ENCODE results near the gene TCP11L2. TPM values are rescaled to one million over a fixed set of nuclear protein-coding genes. Genes with fewer than 3 reads are reported as not detected.

TCP11L2 gene
- total and polyA plus RNA-seq, 2 of the 13 experiments (the other 11 are each of a cell fraction or from before 2014, with no cell fraction given), result 4.6 to 24.1 TPM

DNA sequence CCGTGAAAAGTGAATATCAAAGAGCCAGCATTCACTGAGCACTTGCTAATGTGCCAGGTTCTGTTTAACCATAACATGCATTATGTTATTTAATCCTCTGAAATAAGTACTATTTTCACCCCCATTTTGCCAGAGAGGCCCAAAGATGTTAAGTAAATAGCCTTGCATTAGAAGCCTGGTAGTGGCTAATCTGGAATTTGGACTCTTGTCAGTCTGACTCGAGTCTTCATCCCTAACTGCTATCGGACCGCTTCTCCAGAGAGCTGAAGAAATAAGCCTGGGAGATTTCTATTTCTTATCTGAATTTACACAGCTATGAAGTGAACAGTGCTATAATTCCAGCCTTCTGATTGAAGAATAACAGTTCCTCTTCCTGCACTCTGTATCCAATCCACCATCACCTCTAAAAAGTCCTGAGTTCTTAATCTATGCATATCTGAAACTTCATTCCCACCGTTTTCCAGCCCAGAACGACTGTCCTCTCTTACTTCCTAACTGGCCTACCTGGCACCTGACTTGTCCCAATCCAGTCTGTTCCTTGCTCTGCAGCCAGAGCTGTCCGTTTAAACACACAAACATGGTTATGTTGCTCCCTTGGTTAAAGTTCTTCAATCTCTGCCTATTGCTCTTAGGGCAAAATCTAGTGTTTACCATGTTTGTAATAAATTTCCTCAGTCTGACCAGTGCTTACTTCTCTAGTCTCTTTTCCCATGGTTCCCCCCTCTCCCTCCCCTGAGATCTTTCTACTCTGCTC lies 57.3 kb downstream of the TCP11L2 start (continued):
- TF ChIP-seq HNRNPLL (IDR thresholded peaks at IDR 0.05; ENCODE audit: low read depth, low read length, poor library complexity, severe bottlenecking), result no peak

DNA sequence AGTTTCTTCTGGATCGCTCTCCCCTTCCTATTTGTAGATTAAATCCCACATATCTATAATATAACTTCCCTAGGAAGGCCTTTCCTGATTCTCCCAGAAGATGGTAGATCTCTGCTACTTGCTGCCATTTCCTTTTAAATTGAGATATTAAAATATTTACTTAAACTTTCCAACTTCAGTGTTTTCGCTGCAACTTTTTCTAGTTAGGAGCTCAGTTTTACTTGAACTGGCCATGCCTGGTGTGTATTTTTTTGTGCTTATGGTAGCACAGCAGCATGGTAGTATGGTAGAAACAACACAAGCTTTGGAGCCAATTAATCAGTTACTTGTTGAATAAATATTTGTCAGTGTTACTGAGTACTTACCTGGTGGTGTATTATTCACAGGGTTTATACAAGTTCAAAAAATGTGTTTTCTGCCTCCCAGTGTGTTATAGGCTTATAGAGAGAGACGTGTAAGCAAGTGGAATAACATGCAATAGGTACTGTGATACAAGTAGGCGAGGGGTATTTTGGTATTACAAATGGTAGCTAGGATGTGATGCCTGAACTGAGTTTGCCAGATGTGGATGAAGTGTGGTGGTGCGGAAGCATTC lies 58.0 kb downstream of the TCP11L2 start:
- CTCF ChIA-PET (ENCODE audit: low intra/inter-chr PET ratio, low total read pairs), result no interaction called here
- no peak for FAIRE-seq
- in situ Hi-C loops (cut with HindIII; ENCODE audit: extremely low pct_ligation_motif_present, low pct_unique_long_range_greater_than_20kb), result no loop called here

More for the DNA sequence above, 58.0 kb downstream of the TCP11L2 start:
- TF ChIP-seq, protein P1, sequence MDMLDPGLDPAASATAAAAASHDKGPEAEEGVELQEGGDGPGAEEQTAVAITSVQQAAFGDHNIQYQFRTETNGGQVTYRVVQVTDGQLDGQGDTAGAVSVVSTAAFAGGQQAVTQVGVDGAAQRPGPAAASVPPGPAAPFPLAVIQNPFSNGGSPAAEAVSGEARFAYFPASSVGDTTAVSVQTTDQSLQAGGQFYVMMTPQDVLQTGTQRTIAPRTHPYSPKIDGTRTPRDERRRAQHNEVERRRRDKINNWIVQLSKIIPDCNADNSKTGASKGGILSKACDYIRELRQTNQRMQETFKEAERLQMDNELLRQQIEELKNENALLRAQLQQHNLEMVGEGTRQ (IDR thresholded peaks at IDR 0.05; ENCODE audit: low read depth, low read length), result no peak
- TF ChIP-seq, protein P1 (CRISPR knock-in tag; IDR thresholded peaks at IDR 0.05; ENCODE audit: borderline replicate concordance), result no peak
- TF ChIP-seq ZNF878 (CRISPR knock-in tag; IDR thresholded peaks at IDR 0.05) (no peak), ZNF432 (CRISPR knock-in tag; IDR thresholded peaks at IDR 0.05; ENCODE audit: borderline replicate concordance) (no peak), ZFP37 (CRISPR knock-in tag; IDR thresholded peaks at IDR 0.05; ENCODE audit: borderline replicate concordance) (no peak), MBD4 (IDR thresholded peaks at IDR 0.05; ENCODE audit: borderline replicate concordance, low read length) (no peak), MAF1 (CRISPR knock-in tag; IDR thresholded peaks at IDR 0.05; ENCODE audit: borderline replicate concordance) (no peak), SALL2 (CRISPR knock-in tag; IDR thresholded peaks at IDR 0.05) (no peak), NFAT5 (CRISPR knock-in tag; IDR thresholded peaks at IDR 0.05) (no peak)
- DNase-seq (ENCODE audit: low spot score) (no peak), ATAC-seq (no peak)
- Histone ChIP-seq H3K4me3 (replicated peaks in 1 of 3; ENCODE audit: insufficient read depth in 1 of 3, low read depth in 2 of 3, low read length in 3 of 3) (no peak overlapping the region; a peak in 1 of 6 replicates), H2AFZ (ENCODE audit: low read length) (no peak overlapping the region), H3K27ac (ENCODE audit: extremely low read length, insufficient read depth, low read length) (peak overlapping the region; percentile 91), H3K9me3 (ENCODE audit: low read length) (no peaks in the 10 kb centered on the region), H3K27me3 (ENCODE audit: control insufficient read depth in 1 of 2, insufficient read depth in 2 of 2, low read length in 2 of 2) (no peaks in the 10 kb centered on the region; a peak in 1 of 5 replicates), H3K9ac (ENCODE audit: insufficient read depth, low read depth, low read length) (peak overlapping the region; percentile 33; the same call in 1 of the 2 replicates), H3K79me2 (ENCODE audit: insufficient read depth, low read length) (peaks cover 23% of the 10 kb centered on the region), H3K4me2 (ENCODE audit: low read depth, low read length) (peak overlapping the region; percentile 98), H3K4me1 (ENCODE audit: insufficient read depth, low read length) (peaks cover 40% of the 10 kb centered on the region), H4K20me1 (ENCODE audit: insufficient read depth, low read length) (no peaks in the 10 kb centered on the region), H3K36me3 (replicated peaks in 1 of 2; ENCODE audit: control insufficient read depth in 1 of 2, insufficient read depth in 2 of 2, low read length in 2 of 2) (peaks cover 1 to 11% of the 10 kb centered on the region in 2 experiments; a peak in 3 of 5 replicates)
- POLR2A ChIA-PET, result interaction anchor here (0.6 to 1.7 kb wide), 2 partner anchors 13 to 495 kb away, joined by 4 read pairs; no protein-coding TSS in a partner anchor
- BruUV-seq (replicated peaks), result no TSS peak
- WGBS (ENCODE audit: low lambda C conversion rate), result 96% methylated on average over 5 of the region's 5 CpGs
- intact Hi-C loops (cut with micrococcal nuclease; ENCODE audit: unreplicated experiment), result no loop called here
